Measurements from ENCODE around the gene ANP32E.
"Not testable (repeated sequence)": the region's sequence is repeated elsewhere in the genome, so short reads cannot be mapped to it uniquely, and the experiment has no call there.

The ANP32E gene

DNA sequence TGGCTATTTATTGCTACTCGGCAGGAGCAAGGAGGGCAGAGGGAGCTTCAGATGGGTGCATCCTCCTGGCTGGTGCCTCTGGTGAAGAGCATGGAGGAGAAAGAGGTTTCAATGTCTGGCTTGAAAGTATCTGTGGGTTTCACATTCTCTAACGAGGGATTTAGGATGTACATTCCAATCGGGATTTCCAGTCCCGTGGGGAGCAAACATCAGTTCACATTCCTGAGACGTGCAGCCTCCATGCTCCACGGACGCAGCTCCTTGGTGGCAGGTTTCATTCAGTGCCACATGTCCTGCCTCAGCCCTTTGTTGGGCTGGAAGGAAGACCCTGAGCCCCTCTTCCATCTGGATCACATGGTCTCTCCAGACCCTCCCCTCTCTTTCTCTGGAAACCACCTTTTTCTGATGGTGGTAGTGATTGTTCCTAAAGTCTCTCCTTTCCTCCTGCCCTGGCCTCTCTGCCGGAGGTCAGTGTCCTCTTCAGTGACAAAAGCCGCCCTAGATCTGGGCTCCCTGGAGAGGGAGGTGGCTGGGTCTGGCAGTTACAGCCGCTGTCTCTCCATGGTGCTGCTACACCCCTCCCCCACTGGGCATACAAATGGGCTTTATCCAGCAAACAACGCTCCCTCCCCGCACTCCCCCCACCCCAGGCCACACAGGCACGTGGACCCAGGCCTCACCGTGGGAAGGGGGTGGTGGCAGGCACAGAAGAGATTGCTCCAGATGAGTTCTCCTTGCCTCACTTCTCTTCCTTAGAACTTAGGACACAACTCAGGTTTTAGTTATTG lies 20.8 kb upstream of the ANP32E start:
- peak; percentile 87 for DNase-seq

DNA sequence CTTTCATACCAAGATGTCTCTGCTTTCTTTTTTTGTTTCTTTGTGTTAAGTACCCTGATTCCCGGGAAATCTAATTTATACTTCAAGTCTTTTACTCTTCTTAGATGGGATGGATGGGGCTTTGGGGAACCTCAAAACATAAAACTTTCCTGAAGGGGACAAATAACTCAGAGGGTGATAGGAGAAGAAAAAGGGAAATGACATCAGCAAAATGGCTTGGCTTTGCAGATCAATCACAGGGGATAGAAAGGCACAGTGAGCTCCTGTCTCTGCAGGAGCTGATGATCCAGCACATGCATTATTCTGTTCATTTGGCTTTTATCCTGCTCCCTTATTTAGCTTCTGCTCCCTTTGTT lies 20.3 kb upstream of the ANP32E start:
- peak; percentile 72 for DNase-seq

GRCh38 chr1:150249936-150250335 lies 14.0 kb upstream of the ANP32E start:
- DNase-seq = no peak

GRCh38 chr1:150243003-150243402 lies 7.1 kb upstream of the ANP32E start:
- no peak for DNase-seq

- no peak for DNase-seq
Measured at GRCh38 chr1:150237746-150238145, 1.8 kb upstream of the ANP32E start.

- not testable (repeated sequence) for DNase-seq
Measured at GRCh38 chr1:150237176-150237575, 1.3 kb upstream of the ANP32E start.

DNA sequence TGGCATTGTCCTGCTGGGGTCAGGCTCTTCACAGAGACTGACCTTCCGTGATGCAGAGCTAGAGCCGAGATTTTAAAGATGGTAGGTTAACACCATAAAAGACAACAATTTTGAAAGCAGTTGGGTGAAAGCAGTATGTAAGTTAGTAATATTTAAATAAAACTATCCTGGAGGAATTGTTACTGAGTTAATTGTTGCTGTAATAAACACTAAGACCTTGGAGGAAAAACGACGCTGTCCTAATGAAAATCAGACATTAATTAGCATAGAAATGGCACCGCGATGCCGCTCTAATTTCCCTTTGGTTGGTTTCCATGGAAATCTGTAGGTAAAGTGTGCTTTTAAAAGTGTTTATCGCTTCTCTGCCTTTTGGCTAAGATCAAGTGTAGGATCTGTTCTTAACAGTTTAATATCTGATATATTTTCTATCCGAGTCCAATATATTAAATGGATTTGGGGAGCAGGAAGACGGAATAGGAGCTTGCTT lies 745 bp upstream of the ANP32E start:
- DNase-seq = no peak

DNA sequence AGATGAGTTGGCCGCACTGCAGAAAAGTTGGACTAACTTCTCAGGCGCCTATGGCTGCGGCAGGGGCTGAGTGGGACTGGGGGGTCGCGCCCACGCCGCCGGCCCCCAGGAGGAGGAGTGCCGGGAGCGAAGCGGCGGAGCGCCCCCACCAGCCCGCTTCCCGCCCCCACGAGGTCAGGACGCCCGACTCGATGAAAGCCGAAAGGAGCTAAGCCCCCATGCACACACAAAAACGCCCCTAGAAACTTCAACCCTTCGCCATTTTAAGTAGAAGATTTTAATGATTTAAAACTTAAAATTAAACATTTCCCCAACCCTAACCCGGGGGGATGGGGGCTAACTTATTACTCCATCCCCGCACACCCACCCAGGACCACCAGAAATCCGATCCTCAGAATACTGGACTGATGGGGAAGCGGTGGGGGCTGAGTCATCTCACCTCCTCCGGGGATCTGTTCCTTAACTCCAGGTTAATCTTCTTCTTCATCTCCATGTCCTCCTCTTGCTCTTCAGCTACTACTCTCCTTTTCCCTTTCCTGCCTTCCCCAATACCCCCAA lies 539 bp downstream of the ANP32E start:
- DNase-seq = peak; percentile 84

DNA sequence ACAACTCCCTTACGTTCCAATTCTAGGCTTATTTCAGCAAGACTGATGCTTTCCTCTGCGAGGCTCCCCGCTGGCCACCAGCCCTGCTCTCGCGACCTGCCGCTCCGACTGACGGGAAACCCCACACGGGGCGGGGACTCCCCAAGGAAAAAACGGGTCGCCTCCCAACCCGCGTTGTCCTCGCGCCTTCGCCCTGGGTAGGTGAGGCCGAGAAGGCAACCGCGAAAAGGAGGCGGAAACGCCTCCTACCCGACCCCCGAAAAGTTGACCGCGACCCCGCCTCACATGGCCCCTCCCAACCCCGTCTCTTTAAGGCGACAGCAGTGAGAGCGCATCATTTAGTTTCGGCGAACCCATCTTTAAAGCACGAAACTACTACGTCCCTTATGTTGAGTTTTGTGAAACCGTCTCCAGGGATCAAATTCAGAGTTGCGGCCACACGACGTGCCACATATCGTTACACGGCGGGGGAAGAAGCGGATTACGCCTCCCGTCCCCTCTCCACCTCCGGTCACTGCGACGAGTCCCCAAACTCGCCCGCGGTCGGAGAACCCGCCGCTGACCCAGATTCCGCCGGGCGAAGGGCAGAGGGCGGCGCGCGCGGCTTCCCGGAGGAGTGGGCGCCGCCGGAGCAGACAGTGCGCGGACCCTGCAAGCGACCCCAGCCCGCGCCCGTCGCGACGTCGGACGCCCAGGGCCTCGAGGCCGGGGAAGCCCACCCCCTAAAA lies 1.2 kb downstream of the ANP32E start:
- peak; percentile 86 for DNase-seq

DNA sequence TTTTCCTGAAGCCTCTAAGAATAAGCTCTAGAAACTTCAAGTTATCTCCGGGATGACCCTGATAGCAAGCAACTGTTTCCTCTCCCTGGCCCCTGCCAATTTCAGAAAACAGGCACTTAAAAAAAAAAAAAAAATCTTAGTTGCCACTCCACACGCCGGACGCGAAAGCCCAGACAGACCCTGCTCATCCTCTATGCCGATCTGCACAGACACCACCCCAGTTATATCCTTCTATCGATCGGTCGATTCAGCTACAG lies 1.7 kb downstream of the ANP32E start:
- DNase-seq = no peak

DNA sequence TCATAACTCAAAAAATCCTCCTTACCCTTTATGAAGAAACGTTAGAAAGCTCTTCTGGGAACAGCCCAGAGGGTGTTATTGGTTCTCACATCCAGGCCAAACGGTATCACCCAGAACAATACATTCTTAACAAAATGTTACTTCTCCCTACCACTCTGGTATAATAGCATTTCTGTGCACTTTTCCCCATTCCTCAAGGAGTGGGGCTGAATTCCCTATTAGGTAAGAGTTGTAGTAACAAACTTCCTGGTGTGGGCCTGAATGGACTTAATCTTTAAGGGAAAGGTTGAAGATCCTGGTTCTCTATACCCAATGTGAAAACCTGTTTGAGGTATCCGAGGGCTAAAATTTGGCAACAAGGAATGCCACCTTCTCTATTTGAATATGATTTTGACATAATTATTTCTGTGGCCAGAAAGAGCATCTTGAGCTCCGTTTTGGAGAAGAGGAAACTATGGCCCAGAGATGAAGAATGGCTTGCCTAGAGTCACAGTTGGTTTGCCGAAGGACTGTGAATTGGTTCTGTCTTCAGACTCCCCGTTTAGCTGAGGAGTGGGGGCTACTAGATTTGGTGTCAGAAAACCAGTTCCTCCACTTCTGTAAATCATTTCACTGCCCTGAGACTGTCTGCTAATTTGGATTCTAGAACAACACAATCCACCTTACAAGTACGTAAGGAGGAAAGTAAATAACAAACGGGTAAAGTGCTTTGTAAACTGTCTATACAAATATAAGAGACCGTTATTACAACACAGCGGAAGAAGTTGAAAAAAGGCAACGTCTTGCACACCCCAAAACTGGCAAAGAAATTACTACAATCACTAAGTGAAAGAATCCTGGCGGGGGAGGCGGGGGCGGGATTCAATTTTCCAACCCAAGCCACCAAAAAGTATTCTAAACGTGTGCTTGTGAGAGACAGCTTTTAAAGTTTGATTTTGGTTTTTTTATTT lies 2.3 kb downstream of the ANP32E start:
- DNase-seq = no peak

- not testable (repeated sequence) for DNase-seq
Measured at GRCh38 chr1:150232921-150233320, 3.0 kb downstream of the ANP32E start.

- DNase-seq = not testable (repeated sequence)
Measured at GRCh38 chr1:150228246-150228645, 7.7 kb downstream of the ANP32E start.

DNA sequence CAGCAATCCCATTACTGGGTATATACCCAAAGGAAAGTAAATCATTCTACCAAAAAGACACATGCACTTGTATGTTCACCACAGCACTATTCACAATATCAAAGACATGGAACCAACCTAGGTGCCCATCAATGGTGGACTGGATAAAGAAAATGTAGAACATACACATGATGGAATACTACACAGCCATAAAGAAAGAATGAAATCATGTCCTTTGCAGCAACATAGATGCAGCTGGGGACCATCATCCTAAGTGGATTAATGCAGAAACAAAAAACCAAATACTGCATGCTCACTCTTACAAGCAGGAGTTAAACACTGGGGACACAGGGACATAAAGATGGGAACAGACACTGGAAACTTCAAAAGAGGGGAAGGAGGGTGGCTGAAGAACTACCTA lies 8.7 kb downstream of the ANP32E start:
- no peak for DNase-seq

DNA sequence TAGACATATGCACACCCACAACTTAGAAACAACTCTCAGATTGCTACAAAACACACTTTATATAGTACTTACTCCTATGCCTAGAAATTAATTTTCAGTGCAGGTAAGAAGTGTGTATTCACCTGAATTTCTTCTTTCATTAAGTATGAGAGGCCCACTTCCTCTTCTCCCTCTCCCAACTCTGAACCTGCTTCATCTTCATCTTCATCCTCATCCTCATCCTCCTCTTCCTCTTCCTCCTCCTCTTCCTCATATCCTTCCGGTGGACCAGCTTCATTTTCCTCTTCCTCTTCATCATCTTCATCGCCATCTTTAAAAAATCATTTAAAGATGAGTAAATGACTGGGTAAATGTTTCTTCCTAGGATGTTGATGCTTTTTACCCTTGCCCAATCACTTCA lies 9.4 kb downstream of the ANP32E start:
- no peak for DNase-seq

GRCh38 chr1:150225546-150225945 lies 10.4 kb downstream of the ANP32E start:
- DNase-seq = no peak

DNA sequence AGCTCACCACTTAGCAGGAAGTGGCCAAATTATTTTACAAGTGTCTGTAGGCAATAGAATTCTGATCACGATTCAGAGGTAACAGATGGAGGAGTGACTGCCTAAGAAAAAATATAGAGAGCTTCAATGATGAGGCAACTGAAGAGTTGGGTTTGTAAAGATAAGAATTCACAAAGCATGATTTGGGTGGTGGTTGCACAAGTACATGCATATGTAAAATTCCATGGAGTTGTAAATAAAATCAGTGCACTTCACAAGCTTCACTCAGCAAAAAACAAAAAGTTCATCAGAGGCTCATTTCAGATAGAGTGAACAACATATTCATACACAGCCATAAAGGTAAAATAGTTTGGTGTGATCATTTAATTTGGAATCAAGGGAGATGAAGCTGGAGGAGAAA lies 10.9 kb downstream of the ANP32E start:
- DNase-seq = no peak

DNA sequence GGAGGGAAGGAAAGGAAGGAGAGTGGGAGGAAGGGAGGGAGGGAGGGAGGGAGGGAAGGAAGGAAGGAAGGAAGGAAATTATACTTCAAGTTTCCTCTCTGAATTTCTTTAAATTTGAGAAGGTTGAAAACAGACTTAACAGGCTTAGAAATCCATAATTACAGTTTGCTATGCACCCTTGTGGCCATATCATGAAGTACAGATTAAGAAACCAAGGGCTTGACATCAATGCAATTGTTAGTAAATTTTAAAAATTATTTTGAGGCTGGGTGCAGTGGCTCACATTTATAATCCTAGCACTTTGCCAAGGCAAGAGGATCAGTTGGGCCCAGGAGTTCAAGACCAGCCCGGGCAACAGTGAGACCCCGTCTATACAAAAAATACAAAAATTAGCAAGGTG lies 14.4 kb downstream of the ANP32E start:
- DNase-seq = no peak

GRCh38 chr1:150215855-150216254 lies 20.1 kb downstream of the ANP32E start:
- not testable (repeated sequence) for DNase-seq

- not testable (repeated sequence) for DNase-seq
Measured at GRCh38 chr1:150214099-150214756, 21.7 kb downstream of the ANP32E start.

GRCh38 chr1:150213170-150214098 lies 22.5 kb downstream of the ANP32E start:
- DNase-seq = peak; percentile 94

All from retina (tissue), 1 donor.